K562 (cell line): ENCODE results near the gene RGS13. TPM values are rescaled to one million over a fixed set of nuclear protein-coding genes. Genes with fewer than 3 reads are reported as not detected.
A peak's percentile ranks its signal among the peaks of the same experiment; 100 is the strongest.

Experiments
- ATAC-seq: fragments of 200-7000 bp; cut with Tn5 transposase; 3 replicates; pipeline ENCODE4 v1.9.1; 2020; ENCODE audit warnings: moderate library complexity
- BruUV-seq: library from RNA; stranded (reverse); fragments of 400-500 nt; replicated peaks from 2 replicates; lab custom pipeline; 2021; lab: Mats Ljungman, UMichigan
- CTCF ChIA-PET: fragments of 300-600 bp; formaldehyde crosslinking; extraction: SDS; loops from one replicate; lab custom pipeline; 2021; ENCODE audit warnings: low intra/inter-chr PET ratio; lab: Yijun Ruan, JAX
- POLR2A ChIA-PET: fragments of 300-600, 350-650 bp; sonication (Branson Sonifier 250); formaldehyde crosslinking; extraction: SDS; loops from one replicate; lab custom pipeline; 2021; ENCODE audit warnings: antibody characterized with exemption, inconsistent platforms; lab: Yijun Ruan, JAX
- DNase-seq, 4 experiments: peaks; one replicate each; pipeline versions ENCODE4 v3.0.0 to v3.0.0-alpha.2; 2011 to 2018; ENCODE audit warnings: low spot score in 3 of 4, mixed read lengths in 3 of 4; ENCODE audit errors: extremely low read depth in 1 of 4
- FAIRE-seq: peaks from 2 replicates; lab custom pipeline; 2011; peaks lifted over from hg19 to GRCh38; lab: Jason Lieb, UNC
- H2AFZ ChIP-seq: 2 replicates; pipeline ENCODE4 v1.6.0; 2011; ENCODE audit warnings: low read depth, low read length, control low read depth, inconsistent platforms
- H3K27ac ChIP-seq: fragments of 200-600 bp; 3 replicates; pipeline ENCODE4 v1.8.0; 2011; ENCODE audit warnings: low read depth, mild to moderate bottlenecking, control low read depth, inconsistent platforms, low read length, moderate library complexity, mixed read lengths; ENCODE audit errors: extremely low read depth
- H3K27me3 ChIP-seq, 2 experiments: fragments of 300-600 bp in 1 of 2; 2 replicates in 1 of 2; 3 replicates in 1 of 2; pipeline versions ENCODE4 v1.6.0 to v1.8.0; 2011; ENCODE audit warnings: inconsistent platforms in 2 of 2, low read length in 2 of 2, mild to moderate bottlenecking in 1 of 2, mixed read lengths in 1 of 2, moderate library complexity in 1 of 2; ENCODE audit not compliant: control insufficient read depth in 2 of 2, insufficient read depth in 2 of 2
- H3K36me3 ChIP-seq: fragments of 300-600 bp; 3 replicates; pipeline ENCODE4 v1.8.0; 2011; ENCODE audit warnings: mild to moderate bottlenecking, low read length, inconsistent platforms; ENCODE audit not compliant: control insufficient read depth, insufficient read depth
- H3K4me1 ChIP-seq, 2 experiments: fragments of 200-600 bp in 1 of 2; replicated peaks in 1 of 2; 2 replicates in 1 of 2; 3 replicates in 1 of 2; pipeline versions ENCODE4 v1.5.1 to v1.8.0; 2011; ENCODE audit warnings: inconsistent platforms in 2 of 2, low read length in 2 of 2, mild to moderate bottlenecking in 1 of 2, mixed read lengths in 1 of 2, moderate library complexity in 1 of 2; ENCODE audit not compliant: control insufficient read depth in 2 of 2, insufficient read depth in 2 of 2
- H3K4me2 ChIP-seq: 2 replicates; pipeline ENCODE4 v1.6.1; 2011; ENCODE audit warnings: low read length, control low read depth, inconsistent platforms, mixed read lengths; ENCODE audit not compliant: insufficient read depth
- H3K4me3 ChIP-seq: fragments of 200-600 bp; sonication (generic), shearing (Covaris generic); 2 replicates; pipeline ENCODE4 v1.5.1; 2016; ENCODE audit warnings: control low read depth, inconsistent platforms
- H3K79me2 ChIP-seq: fragments of 200-600 bp; 3 replicates; pipeline ENCODE4 v1.8.0; 2011; ENCODE audit warnings: low read length, inconsistent platforms; ENCODE audit not compliant: control insufficient read depth, insufficient read depth
- H3K9ac ChIP-seq, 2 experiments: 2 replicates each; pipeline versions ENCODE4 v1.6.0 to v1.6.1; 2011; ENCODE audit warnings: low read depth in 2 of 2, low read length in 2 of 2, control low read depth in 1 of 2, inconsistent platforms in 1 of 2, mild to moderate bottlenecking in 1 of 2, mixed read lengths in 1 of 2; ENCODE audit not compliant: insufficient read depth in 1 of 2
- H3K9me1 ChIP-seq: one replicate; pipeline ENCODE4 v1.6.0; 2011; ENCODE audit warnings: inconsistent platforms, mild to moderate bottlenecking, low read length, moderate library complexity; ENCODE audit not compliant: control insufficient read depth, insufficient read depth
- H3K9me3 ChIP-seq: replicated peaks from 2 replicates; pipeline ENCODE4 v1.5.1; 2011; ENCODE audit warnings: low read depth, low read length, inconsistent platforms; ENCODE audit not compliant: control insufficient read depth, insufficient read depth
- H4K20me1 ChIP-seq: replicated peaks from 2 replicates; pipeline ENCODE4 v1.6.1; 2011; ENCODE audit warnings: low read length, inconsistent platforms, mixed read lengths; ENCODE audit not compliant: control insufficient read depth, insufficient read depth
- CBFA2T3 ChIP-seq: fragments of 450-650 bp; IDR thresholded peaks from 2 replicates; pipeline ENCODE4 v1.6.1; 2017
- CC2D1A ChIP-seq: fragments of 450-650 bp; IDR thresholded peaks from 2 replicates; pipeline ENCODE4 v1.6.1; 2017; ENCODE audit warnings: mild to moderate bottlenecking
- MEIS2 ChIP-seq: fragments of 450-650 bp; IDR thresholded peaks from 2 replicates; pipeline ENCODE4 v1.6.1; 2014; ENCODE audit warnings: mild to moderate bottlenecking; ENCODE audit not compliant: partially characterized antibody
- SRF ChIP-seq, 2 experiments: fragments of 250-450, 450-650 bp in 1 of 2; sonication (Bioruptor Pico) in 1 of 2; sonication (generic) in 1 of 2; formaldehyde crosslinking; IDR thresholded peaks; 2 replicates each; pipeline versions ENCODE4 v1.5.0 to v1.5.1; 2020 to 2022; ENCODE audit warnings: mild to moderate bottlenecking in 1 of 2, missing genetic modification reagents in 1 of 2
- TAL1 ChIP-seq: fragments of 450-650 bp; IDR thresholded peaks from 2 replicates; pipeline ENCODE4 v1.6.1; 2016; ENCODE audit warnings: mild to moderate bottlenecking
- YY1 ChIP-seq, 3 experiments: IDR thresholded peaks; 2 replicates each; pipeline ENCODE4 v1.6.1; 2011; ENCODE audit warnings: low read length in 2 of 3, mild to moderate bottlenecking in 2 of 3, moderate library complexity in 2 of 3, borderline replicate concordance in 1 of 3, control low read depth in 1 of 3, low read depth in 1 of 3; ENCODE audit not compliant: insufficient read depth in 3 of 3, insufficient replicate concordance in 2 of 3, control insufficient read depth in 1 of 3, insufficient read length in 1 of 3; ENCODE audit errors: extremely low read depth in 1 of 3
- ZBTB5 ChIP-seq: fragments of 450-650 bp; IDR thresholded peaks from 2 replicates; pipeline ENCODE4 v1.6.1; 2017; ENCODE audit warnings: antibody characterized with exemption
- ZNF23 ChIP-seq: fragments of 250-450 bp; sonication (Bioruptor Pico); IDR thresholded peaks from 2 replicates; pipeline ENCODE4 v1.4.0; 2020; ENCODE audit warnings: mild to moderate bottlenecking
- WGBS: fragments of 100-300 bp; shearing (Covaris generic); methylation state at CpG from one replicate; pipeline ENCODE4 v1.1.6; 2016; ENCODE audit warnings: low coverage, mixed read lengths; ENCODE audit not compliant: insufficient coverage; ENCODE audit errors: missing lambda C conversion rate; 5-methylcytosine and 5-hydroxymethylcytosine counted together
- in situ Hi-C: fragments of 300-500 bp; cut with MboI; formaldehyde crosslinking; loops from 4 replicates; pipeline ENCODE4 v1.15.0; 2018; ENCODE audit warnings: inconsistent platforms, mixed read lengths
- intact Hi-C: fragments of 100-400 bp; cut with micrococcal nuclease; formaldehyde crosslinking; loops from 2 replicates; pipeline ENCODE4 v1.14.2; 2022
- polyA plus RNA-seq, 8 experiments: library from polyadenylated mRNA; depleted of rRNA in 4 of 8; stranded (reverse) in 5 of 8; unstranded in 3 of 8; fragments of >200 nt; fragmentation: Nextera tagmentation in 2 of 8; fragmentation: Illumina TruSeq in 1 of 8; extraction: Ambion mirVana in 2 of 8; extraction: Trizol in 1 of 8; gene quantifications; 2 replicates each; pipeline versions ENCODE4 v1.2.1 to v1.2.3, GENCODE V29; 2011 to 2014; ENCODE audit warnings: inconsistent platforms in 1 of 8, missing spikeins in 1 of 8
- total RNA-seq, 7 experiments: library from RNA; depleted of rRNA in 6 of 7; stranded (reverse); fragments of >200 nt in 6 of 7; fragmentation: Illumina TruSeq in 2 of 7; extraction: Trizol in 2 of 7; gene quantifications; 2 replicates each; pipeline versions ENCODE4 v1.2.1 to v1.2.3, GENCODE V29; 2011 to 2021; ENCODE audit warnings: low replicate concordance in 1 of 7
- TF ChIP-seq, protein P1 (sequence below): fragments of 250-450 bp; sonication (Bioruptor Pico); IDR thresholded peaks from 2 replicates; pipeline ENCODE4 v1.5.0; 2021
- TF ChIP-seq, protein P2 (sequence below): sonication (generic); formaldehyde crosslinking; IDR thresholded peaks from 2 replicates; pipeline ENCODE4 v1.8.1; 2023; ENCODE audit warnings: missing genetic modification reagents, mild to moderate bottlenecking, borderline replicate concordance

RGS13 gene
- total and polyA plus RNA-seq, 9 of the 15 experiments (the other 6 are each of a cell fraction or from before 2014, with no cell fraction given) = not detected

- TF ChIP-seq YY1 (IDR thresholded peaks at IDR 0.05; ENCODE audit: borderline replicate concordance in 1 of 3, control insufficient read depth in 1 of 3, extremely low read depth in 1 of 3, insufficient read depth in 3 of 3, insufficient read length in 1 of 3, insufficient replicate concordance in 2 of 3, low read depth in 1 of 3, low read length in 2 of 3) (no peak), ZBTB5 (no peak)
- TF ChIP-seq, protein P1, sequence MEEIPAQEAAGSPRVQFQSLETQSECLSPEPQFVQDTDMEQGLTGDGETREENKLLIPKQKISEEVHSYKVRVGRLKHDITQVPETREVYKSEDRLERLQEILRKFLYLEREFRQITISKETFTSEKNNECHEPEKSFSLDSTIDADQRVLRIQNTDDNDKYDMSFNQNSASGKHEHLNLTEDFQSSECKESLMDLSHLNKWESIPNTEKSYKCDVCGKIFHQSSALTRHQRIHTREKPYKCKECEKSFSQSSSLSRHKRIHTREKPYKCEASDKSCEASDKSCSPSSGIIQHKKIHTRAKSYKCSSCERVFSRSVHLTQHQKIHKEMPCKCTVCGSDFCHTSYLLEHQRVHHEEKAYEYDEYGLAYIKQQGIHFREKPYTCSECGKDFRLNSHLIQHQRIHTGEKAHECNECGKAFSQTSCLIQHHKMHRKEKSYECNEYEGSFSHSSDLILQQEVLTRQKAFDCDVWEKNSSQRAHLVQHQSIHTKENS (CRISPR knock-in tag) = no peak
Measured at GRCh38 chr1:192627901-192628300, 8.0 kb upstream of the RGS13 start (continued).

DNA sequence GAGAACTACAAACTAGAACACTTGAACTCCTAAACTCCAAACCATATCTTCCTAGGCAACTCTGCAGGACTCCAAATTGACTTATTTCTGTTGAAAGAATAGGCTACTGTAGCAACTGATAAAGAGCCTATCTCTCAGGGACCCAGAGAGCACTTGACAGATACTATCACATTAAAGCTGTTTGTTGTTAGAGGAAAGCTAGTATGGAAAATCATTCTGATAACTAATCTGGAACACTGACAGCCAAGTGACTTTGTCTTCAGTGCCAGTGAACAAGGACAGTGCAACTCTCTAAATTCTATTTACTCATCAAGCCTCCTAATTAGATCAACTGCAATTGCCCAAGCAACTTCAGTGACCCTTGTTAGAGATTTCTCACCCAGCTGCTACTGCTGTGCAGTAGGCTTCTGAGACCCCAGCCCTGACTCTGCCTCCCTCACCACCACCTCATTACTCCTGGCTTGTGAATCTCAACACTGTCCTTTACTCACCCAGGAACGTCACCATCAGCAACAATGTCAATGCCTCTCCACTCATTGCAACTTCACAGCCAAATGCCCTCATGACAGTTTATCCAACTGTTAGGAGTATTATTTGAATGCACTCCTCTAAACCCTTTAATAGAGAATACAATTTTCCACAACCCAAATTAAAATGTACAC is 7.4 kb upstream of the RGS13 start:
- POLR2A ChIA-PET = no interaction called here
- intact Hi-C loops = no loop called here
- Histone ChIP-seq H3K9me3 (no peaks in the 10 kb centered on the region), H3K4me2 (no peak overlapping the region), H3K9me1 (no peaks in the 10 kb centered on the region), H3K9ac (no peak overlapping the region), H3K27ac (no peak overlapping the region), H4K20me1 (no peaks in the 10 kb centered on the region), H3K27me3 (no peaks in the 10 kb centered on the region), H3K79me2 (no peaks in the 10 kb centered on the region), H3K36me3 (no peaks in the 10 kb centered on the region), H3K4me3 (no peak overlapping the region), H3K4me1 (no peaks in the 10 kb centered on the region), H2AFZ (no peak overlapping the region)
- in situ Hi-C loops = no loop called here
- DNase-seq (no peak), ATAC-seq (no peak), FAIRE-seq (no peak)
- TF ChIP-seq MEIS2 (peak; percentile 24), CC2D1A (no peak), SRF (CRISPR knock-in tag; IDR thresholded peaks at IDR 0.05) (no peak), ZNF23 (CRISPR knock-in tag) (0 out of 2 replicates have a peak, but pooled peaks have one; percentile 26), TAL1 (peak; percentile 17; the same call in 1 of the 2 replicates), CBFA2T3 (0 out of 2 replicates have a peak, but pooled peaks have one; percentile 12)
- TF ChIP-seq, protein P2, sequence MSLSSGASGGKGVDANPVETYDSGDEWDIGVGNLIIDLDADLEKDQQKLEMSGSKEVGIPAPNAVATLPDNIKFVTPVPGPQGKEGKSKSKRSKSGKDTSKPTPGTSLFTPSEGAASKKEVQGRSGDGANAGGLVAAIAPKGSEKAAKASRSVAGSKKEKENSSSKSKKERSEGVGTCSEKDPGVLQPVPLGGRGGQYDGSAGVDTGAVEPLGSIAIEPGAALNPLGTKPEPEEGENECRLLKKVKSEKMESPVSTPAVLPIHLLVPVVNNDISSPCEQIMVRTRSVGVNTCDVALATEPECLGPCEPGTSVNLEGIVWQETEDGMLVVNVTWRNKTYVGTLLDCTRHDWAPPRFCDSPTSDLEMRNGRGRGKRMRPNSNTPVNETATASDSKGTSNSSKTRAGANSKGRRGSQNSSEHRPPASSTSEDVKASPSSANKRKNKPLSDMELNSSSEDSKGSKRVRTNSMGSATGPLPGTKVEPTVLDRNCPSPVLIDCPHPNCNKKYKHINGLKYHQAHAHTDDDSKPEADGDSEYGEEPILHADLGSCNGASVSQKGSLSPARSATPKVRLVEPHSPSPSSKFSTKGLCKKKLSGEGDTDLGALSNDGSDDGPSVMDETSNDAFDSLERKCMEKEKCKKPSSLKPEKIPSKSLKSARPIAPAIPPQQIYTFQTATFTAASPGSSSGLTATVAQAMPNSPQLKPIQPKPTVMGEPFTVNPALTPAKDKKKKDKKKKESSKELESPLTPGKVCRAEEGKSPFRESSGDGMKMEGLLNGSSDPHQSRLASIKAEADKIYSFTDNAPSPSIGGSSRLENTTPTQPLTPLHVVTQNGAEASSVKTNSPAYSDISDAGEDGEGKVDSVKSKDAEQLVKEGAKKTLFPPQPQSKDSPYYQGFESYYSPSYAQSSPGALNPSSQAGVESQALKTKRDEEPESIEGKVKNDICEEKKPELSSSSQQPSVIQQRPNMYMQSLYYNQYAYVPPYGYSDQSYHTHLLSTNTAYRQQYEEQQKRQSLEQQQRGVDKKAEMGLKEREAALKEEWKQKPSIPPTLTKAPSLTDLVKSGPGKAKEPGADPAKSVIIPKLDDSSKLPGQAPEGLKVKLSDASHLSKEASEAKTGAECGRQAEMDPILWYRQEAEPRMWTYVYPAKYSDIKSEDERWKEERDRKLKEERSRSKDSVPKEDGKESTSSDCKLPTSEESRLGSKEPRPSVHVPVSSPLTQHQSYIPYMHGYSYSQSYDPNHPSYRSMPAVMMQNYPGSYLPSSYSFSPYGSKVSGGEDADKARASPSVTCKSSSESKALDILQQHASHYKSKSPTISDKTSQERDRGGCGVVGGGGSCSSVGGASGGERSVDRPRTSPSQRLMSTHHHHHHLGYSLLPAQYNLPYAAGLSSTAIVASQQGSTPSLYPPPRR = no peak
- CTCF ChIA-PET = no interaction called here
- WGBS = 0% methylated on average over 1 of the region's 1 CpG
- BruUV-seq = no TSS peak
